Measurements from ENCODE around the gene SMIM43.

The SMIM43 gene
- long read RNA-seq, donor 1, partial matches to known transcripts, result 0 of 1 reads
- long read RNA-seq, donor 1, other reads (novel, unspliced or antisense), result 0 of 1 reads
- long read RNA-seq, donor 2, result 0 reads
- long read RNA-seq, donor 3, result 0 reads
- long read RNA-seq, donor 4, result 0 reads
- long read RNA-seq, donor 5, result 0 reads
- long read RNA-seq, donor 6, result 0 reads
- long read RNA-seq, donor 7, result 0 reads
- long read RNA-seq, donor 8, partial matches to known transcripts, result 0 of 1 reads
- long read RNA-seq, donor 8, other reads (novel, unspliced or antisense), result 0 of 1 reads

- peak; percentile 79 for DNase-seq
These were observed at the start of gene SMIM43 for GRCh38 chr4:121764702-121765367. Gene SMIM43, minus strand, starts transcription at chr4:121765164. Its CDS starts 59 bp downstream, at chr4:121765105.

- DNase-seq, result no peak
These were observed 49.8 kb upstream of the SMIM43 start for GRCh38 chr4:121814756-121815155.

GRCh38 chr4:121811122-121811521, 46.2 kb upstream of the SMIM43 start:
- DNase-seq, result no peak

- DNase-seq, result no peak
These were observed 41.4 kb upstream of the SMIM43 start for GRCh38 chr4:121806411-121806810.

GRCh38 chr4:121801715-121802075, 36.7 kb upstream of the SMIM43 start:
- DNase-seq, result no peak

GRCh38 chr4:121800961-121801714, 36.2 kb upstream of the SMIM43 start, which contains the start of gene EXOSC9:
Gene EXOSC9, plus strand, starts transcription at chr4:121801323. Its CDS starts 102 bp downstream, at chr4:121801425.
- DNase-seq, result peak; percentile 95

GRCh38 chr4:121800638-121800960, 35.6 kb upstream of the SMIM43 start:
- no peak for DNase-seq

GRCh38 chr4:121799867-121800501, 35.0 kb upstream of the SMIM43 start:
- DNase-seq, result no peak

- DNase-seq, result no peak
These were observed 34.4 kb upstream of the SMIM43 start for GRCh38 chr4:121799208-121799823.

GRCh38 chr4:121796283-121796682, 31.3 kb upstream of the SMIM43 start:
- DNase-seq, result no peak

GRCh38 chr4:121794505-121795188, 29.7 kb upstream of the SMIM43 start:
- no peak for DNase-seq

- DNase-seq, result no peak
These were observed 28.0 kb upstream of the SMIM43 start for GRCh38 chr4:121792966-121793365.

- DNase-seq, result no peak
These were observed 26.5 kb upstream of the SMIM43 start for GRCh38 chr4:121791481-121791880.

- no peak for DNase-seq
These were observed 26.0 kb upstream of the SMIM43 start for GRCh38 chr4:121790976-121791375.

GRCh38 chr4:121789960-121790829, 25.2 kb upstream of the SMIM43 start:
- no peak for DNase-seq

GRCh38 chr4:121789455-121789854, 24.5 kb upstream of the SMIM43 start:
- DNase-seq, result no peak

- DNase-seq, result no peak
These were observed 23.9 kb upstream of the SMIM43 start for GRCh38 chr4:121788896-121789295.

- DNase-seq, result no peak
These were observed 21.3 kb upstream of the SMIM43 start for GRCh38 chr4:121786221-121786620.

- DNase-seq, result no peak
These were observed 20.5 kb upstream of the SMIM43 start for GRCh38 chr4:121785479-121785878.

GRCh38 chr4:121784975-121785374, 20.0 kb upstream of the SMIM43 start:
- DNase-seq, result no peak

- no peak for DNase-seq
These were observed 19.4 kb upstream of the SMIM43 start for GRCh38 chr4:121784401-121784800.
